Sciatic nerve (tissue), 2 donors: Measurements from ENCODE around the gene PDE3A. TPM values are rescaled to one million over a fixed set of nuclear protein-coding genes. Genes with fewer than 3 reads are reported as not detected.

Experiments
- ATAC-seq: fragments of 200-7000 bp; cut with Tn5 transposase; one replicate; pipeline ENCODE4 v1.9.1; 2020; ENCODE audit warnings: mild to moderate bottlenecking, moderate library complexity
- DNase-seq: peaks from one replicate; pipeline ENCODE4 v3.0.0-alpha.2; 2020; ENCODE audit warnings: low spot score
- intact Hi-C: fragments of 100-400 bp; cut with DNase I; formaldehyde crosslinking; loops from one replicate; pipeline ENCODE4 v1.14.2; 2022
- total RNA-seq: library from RNA; stranded (reverse); fragmentation: NEBNext Ultra II Directional; extraction: Animal tissue kit (Norgen Biotek cat#: 25700); gene quantifications from one replicate; pipeline ENCODE4 v1.2.1, GENCODE V29; 2021
- donor health status: DM: no; HTN: no; CAD: no.
- donor health status: DM: no; HTN: no; CAD: no.

The PDE3A gene
- total RNA-seq, 1 donor from 2014 or later, result 10.1 TPM

GRCh38 chr12:20718294-20718693, 350.0 kb downstream of the PDE3A start:
- ATAC-seq (no peak), DNase-seq (no peak)
- intact Hi-C loops, result no loop called here

GRCh38 chr12:20722142-20722541, 353.8 kb downstream of the PDE3A start:
- intact Hi-C loops, result no loop called here
- DNase-seq (no peak), ATAC-seq (no peak)

GRCh38 chr12:20731274-20731673, 362.9 kb downstream of the PDE3A start:
- intact Hi-C loops, result no loop called here
- ATAC-seq (no peak), DNase-seq (no peak)
